SU-DHL-6 (cell line): ENCODE results near the gene SMAP2.

Experiments used
- CTCF ChIP-seq: fragments of 200-600 bp; sonication (generic); IDR thresholded peaks from one replicate; pipeline ENCODE4 v1.5.1; 2017; ENCODE audit warnings: antibody characterized with exemption, mild to moderate bottlenecking, low read length, moderate library complexity; ENCODE audit not compliant: insufficient read depth, poor library complexity, severe bottlenecking
- EZH2phosphoT487 ChIP-seq: fragments of 200-600 bp; sonication (generic), shearing (Covaris generic); conservative IDR thresholded peaks from 2 replicates; pipeline ENCODE4 v1.6.1; 2018; ENCODE audit warnings: mild to moderate bottlenecking, antibody characterized with exemption, low read length, moderate library complexity, mixed read lengths

DNA sequence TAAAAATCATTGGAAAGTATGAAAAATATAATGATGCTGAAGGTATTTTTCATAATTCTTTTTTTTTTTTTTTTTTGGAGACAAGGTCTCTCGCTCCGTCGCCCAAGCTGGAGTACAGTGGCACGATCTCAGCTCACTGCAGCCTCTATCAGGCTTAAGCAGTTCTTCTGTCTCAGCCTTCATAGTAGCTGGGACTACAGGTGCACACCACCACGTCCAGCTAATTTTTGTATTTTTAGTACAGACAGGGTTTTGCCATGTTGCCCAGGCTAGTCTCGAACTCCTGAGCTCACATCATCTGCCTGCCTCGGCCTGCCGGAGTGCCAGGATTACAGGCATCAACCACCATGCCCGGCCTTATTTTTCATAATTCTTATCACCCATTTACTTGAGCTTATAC lies 13.3 kb downstream of the SMAP2 start:
- no peak for TF ChIP-seq CTCF
- TF ChIP-seq EZH2phosphoT487, result no peak
